Activated effector memory CD4-positive, alpha-beta T cell treated with Interleukin-2 at 50 U/mL for 16 hours (primary cell): ENCODE data around the gene RABL2B.
"Not testable (repeated sequence)": the region's sequence is repeated elsewhere in the genome, so short reads cannot be mapped to it uniquely, and the experiment has no call there.

ENCODE experiments used
- DNase-seq: peaks from one replicate; pipeline ENCODE4 v3.0.0-alpha.2; 2020

RABL2B gene

GRCh38 chr22:50783033-50783879 is at the start of gene RABL2B:
TSS of gene RABL2B (minus strand) at chr22:50783636. CDS start at chr22:50782294, 1,342 bp downstream.
- peak; percentile 91 for DNase-seq

GRCh38 chr22:50786936-50787335 is 3.5 kb upstream of the RABL2B start:
- not testable (repeated sequence) for DNase-seq

- DNase-seq: not testable (repeated sequence)
Observed at GRCh38 chr22:50785289-50785688, 1.9 kb upstream of the RABL2B start.

DNA sequence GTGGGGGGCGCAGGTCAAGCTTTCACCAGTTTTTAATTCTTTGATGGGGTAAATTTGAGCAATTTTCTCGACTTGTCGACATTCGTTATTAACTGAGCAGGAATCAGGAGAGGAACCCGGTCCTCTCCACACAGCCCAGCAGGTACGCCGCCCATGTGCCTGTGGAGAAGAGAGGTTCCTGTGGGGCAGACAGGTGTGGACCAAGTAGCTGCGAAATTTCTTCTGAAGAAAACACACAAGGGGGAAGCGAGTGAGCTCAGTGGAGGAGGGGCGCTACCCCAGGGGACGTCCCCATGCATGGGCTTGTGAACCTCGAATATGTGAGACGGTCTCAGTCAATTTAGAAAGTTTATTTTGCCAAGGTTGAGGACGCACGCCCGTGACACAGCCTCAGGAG is 442 bp upstream of the RABL2B start:
- not testable (repeated sequence) for DNase-seq

- not testable (repeated sequence) for DNase-seq
Observed at GRCh38 chr22:50782253-50782652, 1.2 kb downstream of the RABL2B start.

DNA sequence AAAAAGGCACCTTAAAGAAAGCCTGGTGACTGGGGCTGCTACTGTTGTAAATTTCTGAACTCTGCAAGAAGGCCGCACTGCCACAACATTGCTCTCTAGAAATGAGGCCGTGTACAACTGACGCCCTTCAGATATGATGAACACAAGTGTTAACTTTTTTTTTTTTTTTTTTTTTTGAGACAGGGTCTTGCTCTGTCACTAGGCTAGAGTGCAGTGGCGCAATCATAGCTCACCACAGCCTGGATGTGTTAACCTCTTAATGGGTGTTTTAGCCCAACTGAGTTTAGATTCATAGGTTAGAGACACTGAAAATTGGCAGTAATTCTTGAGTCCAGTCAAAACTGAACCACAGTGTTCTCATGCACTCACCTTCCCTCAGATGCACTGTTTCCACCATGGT is 3.2 kb downstream of the RABL2B start:
- DNase-seq: not testable (repeated sequence)

GRCh38 chr22:50777631-50778030 is 5.8 kb downstream of the RABL2B start:
- not testable (repeated sequence) for DNase-seq

- DNase-seq: not testable (repeated sequence)
Observed at GRCh38 chr22:50775132-50775531, 8.3 kb downstream of the RABL2B start.

DNA sequence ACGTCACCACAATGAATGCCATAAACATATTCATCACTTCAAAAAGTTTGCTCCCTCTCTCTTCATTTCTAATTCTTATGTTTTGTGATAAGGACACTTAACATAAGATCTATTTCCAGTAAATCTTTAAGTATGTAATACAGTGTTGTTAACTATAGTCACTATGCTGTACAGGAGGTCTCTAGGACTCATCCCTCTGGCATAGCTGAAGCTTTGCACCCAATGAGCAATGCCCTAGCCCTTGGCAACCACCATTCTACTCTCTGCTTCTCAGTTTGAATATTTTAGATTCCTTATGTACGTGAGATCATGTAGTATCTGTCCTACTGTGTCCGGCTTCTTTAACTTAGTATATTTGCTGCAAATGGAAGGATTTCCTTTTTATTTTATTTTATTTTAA is 19.1 kb downstream of the RABL2B start:
- DNase-seq: not testable (repeated sequence)

DNA sequence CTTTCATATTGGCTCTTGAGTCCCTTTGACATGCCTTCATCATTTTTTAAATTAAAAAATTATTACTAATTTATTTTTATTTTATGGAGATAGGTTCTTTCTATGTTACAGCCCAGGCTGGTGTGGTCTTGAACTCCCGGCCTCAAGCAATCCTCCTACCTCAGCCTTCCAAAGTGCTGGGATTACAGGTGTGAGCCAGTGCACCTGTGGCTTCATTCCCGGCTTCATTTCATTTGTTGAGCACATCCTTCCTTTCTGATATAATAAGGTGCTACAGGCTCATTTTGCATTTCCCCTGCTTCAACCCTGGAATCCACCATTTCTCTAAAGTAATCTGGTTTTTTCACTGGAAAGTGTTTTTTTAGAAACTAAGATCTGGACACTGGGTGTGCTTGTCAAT is 21.6 kb downstream of the RABL2B start:
- DNase-seq: not testable (repeated sequence)

DNA sequence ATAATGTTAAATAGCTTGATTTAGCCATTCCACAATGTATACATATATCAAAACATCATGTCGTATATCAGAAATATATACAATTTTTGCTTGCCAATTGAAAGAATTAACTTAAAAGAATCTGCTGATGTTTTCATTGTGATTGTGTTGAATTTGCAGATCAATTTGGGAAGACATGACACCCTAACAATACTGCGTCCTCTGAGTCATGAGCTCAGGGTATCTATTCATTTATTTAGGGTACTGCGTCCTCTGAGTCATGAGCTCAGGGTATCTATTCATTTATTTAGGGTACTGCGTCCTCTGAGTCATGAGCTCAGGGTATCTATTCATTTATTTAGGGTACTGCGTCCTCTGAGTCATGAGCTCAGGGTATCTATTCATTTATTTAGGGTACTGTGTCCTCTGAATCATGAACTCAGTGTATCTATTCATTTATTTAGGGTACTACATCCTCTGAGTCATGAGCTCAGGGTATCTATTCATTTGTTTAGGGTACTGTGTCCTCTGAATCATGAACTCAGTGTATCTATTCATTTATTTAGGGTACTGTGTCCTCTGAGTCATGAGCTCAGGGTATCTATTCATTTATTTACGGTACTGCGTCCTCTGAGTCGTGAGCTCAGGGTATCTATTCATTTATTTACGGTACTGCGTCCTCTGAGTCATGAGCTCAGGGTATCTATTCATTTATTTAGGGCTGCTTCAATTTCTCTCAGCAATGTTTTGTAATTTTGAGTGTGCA is 23.7 kb downstream of the RABL2B start:
- DNase-seq: not testable (repeated sequence)

DNA sequence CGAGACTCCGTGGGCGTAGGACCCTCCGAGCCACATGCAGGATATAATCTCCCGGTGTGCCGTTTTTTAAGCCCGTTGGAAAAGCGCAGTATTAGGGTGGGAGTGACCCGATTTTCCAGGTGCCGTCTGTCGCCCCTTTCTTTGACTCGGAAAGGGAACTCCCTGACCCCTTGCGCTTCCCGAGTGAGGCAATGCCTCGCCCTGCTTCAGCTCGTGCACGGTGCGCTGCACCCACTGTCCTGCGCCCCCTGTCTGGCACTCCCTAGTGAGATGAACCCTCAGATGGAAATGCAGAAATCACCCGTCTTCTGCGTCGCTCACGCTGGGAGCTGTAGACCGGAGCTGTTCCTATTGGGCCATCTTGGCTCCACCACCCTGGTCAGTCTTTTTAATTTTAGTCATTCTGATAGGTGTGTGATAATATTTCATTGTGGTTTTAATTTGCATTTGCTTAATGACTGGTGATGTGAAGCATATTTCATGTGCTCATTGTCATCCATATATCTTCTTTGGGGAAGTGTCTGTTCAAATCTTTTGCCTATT is 26.4 kb downstream of the RABL2B start:
- peak; percentile 69 for DNase-seq

DNA sequence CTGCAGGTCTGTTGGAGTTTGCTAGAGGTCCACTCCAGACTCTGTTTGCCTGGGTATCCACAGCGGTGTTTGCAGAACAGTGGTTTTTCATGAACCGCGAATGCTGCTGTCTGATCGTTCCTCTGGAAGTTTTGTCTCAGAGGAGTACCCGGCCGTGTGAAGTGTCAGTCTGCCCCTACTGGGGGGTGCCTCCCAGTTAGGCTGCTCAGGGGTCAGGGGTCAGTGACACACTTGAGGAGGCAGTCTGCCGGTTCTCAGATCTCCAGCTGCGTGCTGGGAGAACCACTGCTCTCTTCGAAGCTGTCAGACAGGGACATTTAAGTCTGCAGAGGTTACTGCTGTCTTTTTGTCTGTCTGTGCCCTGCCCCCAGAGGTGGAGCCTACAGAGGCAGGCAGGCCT is 27.0 kb downstream of the RABL2B start:
- DNase-seq: not testable (repeated sequence)

- DNase-seq: not testable (repeated sequence)
Observed at GRCh38 chr22:50755251-50755650, 28.2 kb downstream of the RABL2B start.

GRCh38 chr22:50749302-50750074 is 33.9 kb downstream of the RABL2B start:
- DNase-seq: not testable (repeated sequence)

DNA sequence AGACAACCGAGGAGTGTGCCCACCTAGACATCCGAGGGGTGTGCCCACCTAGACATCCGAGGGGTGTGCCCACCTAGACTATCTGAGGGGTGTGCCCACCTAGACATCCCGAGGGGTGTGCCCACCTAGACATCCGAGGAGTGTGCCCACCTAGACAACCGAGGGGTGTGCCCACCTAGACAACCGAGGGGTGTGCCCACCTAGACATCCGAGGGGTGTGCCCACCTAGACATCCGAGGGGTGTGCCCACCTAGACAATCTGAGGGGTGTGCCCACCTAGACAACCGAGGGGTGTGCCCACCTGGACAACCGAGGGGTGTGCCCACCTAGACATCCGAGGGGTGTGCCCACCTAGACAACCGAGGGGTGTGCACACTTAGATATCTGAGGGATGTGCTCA is 34.8 kb downstream of the RABL2B start:
- not testable (repeated sequence) for DNase-seq

GRCh38 chr22:50747521-50747920 is 35.9 kb downstream of the RABL2B start:
- DNase-seq: not testable (repeated sequence)

DNA sequence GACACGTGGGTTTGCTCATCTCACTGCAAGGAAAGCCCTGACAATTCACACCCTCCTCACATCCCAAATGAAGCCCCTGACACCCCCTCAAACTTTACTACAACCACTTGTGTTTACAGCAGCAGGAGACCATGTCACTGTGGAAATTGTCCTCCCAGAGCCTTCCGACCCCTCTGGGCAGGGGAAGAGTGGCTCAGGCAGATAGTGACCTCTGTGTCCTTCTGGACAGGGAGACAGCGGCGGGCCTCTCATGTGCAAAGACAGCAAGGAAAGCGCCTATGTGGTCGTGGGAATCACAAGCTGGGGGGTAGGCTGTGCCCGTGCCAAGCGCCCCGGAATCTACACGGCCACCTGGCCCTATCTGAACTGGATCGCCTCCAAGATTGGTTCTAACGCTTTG is 39.0 kb downstream of the RABL2B start:
- not testable (repeated sequence) for DNase-seq

GRCh38 chr22:50740714-50741113 is 42.7 kb downstream of the RABL2B start:
- not testable (repeated sequence) for DNase-seq

GRCh38 chr22:50739894-50740293 is 43.5 kb downstream of the RABL2B start:
- no peak for DNase-seq

DNA sequence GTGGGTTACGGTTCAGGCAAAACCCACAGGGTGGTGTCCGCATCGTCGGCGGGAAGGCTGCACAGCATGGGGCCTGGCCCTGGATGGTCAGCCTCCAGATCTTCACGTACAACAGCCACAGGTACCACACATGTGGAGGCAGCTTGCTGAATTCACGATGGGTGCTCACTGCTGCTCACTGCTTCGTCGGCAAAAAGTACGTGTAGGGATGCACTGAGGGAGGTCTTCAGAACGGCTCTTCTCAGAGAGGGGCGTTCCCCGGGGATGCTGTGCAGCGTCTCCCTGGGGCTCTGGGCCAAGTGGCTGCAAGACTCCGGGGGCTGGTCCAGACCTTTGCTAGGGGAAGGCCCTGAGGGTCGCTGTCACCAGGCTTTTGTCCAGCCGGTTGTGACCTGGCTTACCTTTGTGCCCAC is 44.2 kb downstream of the RABL2B start:
- no peak for DNase-seq

- DNase-seq: no peak
Observed at GRCh38 chr22:50738649-50739227, 44.7 kb downstream of the RABL2B start.
